GM19463 (cell line): Measurements from ENCODE around the gene F2.
"Not testable (repeated sequence)": the region's sequence is repeated elsewhere in the genome, so short reads cannot be mapped to it uniquely, and the experiment has no call there.

Source experiments
- ATAC-seq: cut with Tn5 transposase; IDR thresholded peaks from one replicate; pipeline ENCODE4 v1.9.1; 2021; ENCODE audit warnings: mild to moderate bottlenecking, moderate library complexity; ENCODE audit not compliant: unreplicated experiment

Gene F2

DNA sequence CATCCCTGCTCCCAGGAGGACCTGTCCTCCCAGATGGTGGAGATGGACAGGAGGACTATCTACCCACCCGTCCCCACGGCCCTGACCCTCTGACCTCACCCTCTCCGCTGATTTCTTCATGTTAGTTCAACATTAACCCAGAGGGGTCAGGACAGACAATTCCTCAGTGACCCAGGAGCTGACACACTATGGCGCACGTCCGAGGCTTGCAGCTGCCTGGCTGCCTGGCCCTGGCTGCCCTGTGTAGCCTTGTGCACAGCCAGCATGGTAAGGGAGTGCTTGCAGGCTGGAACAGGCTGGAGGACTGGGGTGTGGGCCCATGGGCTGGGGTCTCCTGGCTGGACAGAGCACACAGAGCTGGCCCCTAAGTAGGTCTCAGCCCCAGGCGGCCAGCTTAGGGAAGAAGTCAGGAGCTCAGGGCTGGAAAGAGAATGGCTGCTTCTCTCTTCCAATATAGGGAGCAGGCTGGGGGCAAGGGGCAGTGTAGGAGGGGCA is at the start of gene F2:
F2 (plus strand) TSS at position 166 of the 495 bp plus-strand sequence; CDS start at position 189, 23 bp downstream.
- no peak for ATAC-seq

DNA sequence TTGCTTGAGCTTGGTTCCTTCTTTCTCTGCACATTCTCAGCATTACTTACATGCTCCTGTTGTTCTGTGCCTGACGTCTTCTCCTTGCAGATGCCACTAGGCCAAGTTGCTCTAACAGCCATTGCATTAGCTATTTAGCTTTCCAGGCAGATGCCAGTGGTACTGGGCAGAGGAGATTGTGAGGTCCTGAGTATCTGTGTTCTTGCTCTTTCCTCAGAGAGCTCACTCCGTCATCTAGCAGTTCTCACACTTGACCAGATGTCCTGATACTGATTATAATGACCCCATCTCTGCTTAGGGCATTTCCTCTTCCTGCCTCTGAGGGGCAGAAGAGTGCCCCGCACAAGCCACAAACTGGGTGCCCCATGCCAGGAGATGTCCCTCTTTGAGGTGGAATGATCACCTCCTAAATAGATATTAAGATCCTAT is 49.3 kb upstream of the F2 start:
- ATAC-seq: no peak

DNA sequence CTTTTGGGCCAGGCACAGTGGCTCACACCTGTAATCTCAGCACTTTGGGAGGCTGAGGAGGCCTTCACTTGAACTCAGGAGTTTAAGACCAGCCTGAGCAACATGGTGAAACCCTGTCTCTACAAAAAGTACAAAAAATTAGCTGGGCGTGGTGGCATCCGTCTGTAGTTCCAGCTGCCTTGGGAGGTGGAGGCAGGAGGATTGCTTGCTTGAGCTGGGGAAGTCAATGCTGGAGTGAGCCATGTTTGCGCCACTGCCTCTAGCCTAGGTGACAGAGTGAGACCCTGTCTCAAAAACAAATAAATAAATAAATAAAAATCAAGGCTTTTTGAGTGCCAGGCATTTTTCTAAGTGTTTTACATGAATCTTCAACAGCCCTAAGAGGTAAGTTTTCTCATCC is 48.5 kb upstream of the F2 start:
- not testable (repeated sequence) for ATAC-seq

DNA sequence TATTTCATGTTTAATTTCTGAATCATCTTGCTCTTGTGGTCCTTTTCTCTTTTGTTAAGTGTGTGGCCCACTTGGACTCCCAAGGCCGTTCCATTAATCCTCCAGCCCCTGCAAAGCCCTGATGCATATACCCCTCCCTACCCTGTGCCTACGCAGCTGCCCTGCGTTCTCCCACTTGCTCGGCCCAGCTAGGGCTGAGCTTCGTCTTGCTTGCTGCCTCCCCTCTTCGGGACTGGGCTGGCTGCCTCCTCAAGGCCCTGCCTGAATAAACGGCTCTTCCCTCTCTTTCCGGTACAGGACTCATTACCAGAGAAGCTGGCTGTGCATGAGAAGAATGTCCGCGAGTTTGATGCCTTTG is 47.1 kb upstream of the F2 start:
- ATAC-seq: no peak

DNA sequence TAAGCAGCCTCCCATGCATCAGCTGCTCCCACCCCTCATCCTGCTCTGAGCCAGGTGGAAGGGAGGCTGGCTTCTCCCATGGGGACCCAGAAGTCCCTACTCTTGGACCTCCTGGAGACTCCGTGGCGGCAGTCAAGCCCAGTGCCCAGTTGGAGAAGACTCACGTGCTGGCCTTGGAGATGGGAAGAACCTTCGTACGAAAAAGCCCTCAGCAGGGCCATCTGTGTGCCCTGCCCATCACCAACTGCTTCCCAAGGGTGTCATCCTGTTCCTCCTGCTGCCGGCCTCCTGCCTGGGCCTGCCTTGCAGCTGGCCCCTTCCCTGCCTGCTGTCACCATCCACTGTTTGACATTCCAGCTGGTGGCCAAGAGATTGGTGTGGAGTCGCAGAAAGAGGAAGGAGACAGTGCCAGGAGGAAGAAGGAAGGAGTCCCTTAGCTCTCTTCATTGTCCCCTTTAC is 46.6 kb upstream of the F2 start:
- ATAC-seq: no peak

DNA sequence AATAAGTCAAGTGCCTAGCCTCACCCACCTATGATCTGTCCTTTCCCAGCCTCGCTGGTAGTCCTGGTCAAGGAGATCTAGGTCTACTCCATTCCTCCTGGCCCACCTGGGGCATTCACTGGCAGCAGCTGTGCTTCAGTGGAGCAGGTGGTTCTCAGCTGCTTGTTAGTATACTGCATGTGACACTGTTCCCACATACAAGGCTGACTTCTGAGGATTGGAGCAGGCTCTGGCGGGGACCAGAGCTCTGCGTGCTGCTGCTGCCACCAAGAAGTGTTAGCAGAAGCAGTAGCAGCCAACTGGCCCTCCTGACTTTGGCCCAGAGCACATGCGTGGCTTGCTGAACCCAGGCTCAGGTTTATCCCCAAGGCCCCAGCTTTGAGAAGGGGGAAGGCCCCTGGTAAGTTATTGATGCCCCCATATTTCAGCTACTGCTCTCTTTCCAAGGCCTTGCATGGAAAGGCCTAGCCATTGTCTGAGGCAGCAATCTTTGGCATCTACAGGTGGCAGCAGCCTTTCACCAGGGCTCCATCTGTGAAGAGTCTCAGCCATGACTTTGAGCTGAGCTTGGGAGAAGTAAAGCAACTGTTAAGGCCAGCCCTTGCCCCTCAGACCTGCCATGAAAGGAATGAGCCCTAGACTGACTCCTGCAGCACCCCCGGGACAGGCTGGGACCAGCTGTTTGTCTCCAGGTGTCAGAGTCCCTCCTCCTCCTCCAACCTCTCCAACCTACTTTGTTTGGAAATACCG is 45.1 kb upstream of the F2 start:
- no peak for ATAC-seq

DNA sequence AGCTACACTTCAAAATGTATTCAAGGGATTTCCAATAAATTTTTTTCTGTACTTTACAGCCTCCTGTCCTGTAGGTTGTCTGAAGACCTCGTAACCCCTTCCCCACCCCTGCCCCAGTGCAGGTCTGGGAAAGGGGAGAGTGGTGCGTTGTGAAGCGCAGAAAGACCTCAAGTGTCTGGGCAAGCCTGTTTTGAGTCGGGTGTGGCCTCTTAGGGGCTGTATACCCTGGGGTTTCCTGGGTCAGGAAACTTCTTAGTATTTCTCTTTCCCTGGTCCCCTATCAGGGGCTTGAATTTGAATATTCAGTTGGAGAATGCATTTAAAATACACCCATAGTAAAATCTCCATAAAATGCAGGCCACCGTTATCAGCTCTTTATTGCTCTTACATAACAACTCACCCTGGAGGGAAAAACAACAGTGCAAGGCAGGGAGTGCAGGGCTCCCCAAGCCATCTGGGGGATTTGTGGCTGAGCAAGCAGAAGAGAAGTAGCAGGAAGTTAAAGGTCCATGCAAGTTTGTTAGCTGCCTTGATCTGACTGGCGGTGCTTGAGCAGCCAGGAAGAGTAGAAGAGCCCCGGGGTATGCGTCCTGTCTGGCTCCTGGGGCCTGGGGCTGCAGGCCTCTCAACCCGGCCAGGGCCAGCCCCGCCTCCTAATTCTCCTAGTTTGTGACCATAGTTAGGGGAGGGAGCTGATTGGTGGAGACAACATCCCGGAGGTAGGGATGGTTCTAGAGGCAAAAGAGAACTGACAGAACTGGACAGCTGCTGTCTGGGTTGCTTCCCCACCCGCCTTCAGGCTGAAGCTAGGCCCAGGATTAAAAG is 44.3 kb upstream of the F2 start:
- no peak for ATAC-seq

DNA sequence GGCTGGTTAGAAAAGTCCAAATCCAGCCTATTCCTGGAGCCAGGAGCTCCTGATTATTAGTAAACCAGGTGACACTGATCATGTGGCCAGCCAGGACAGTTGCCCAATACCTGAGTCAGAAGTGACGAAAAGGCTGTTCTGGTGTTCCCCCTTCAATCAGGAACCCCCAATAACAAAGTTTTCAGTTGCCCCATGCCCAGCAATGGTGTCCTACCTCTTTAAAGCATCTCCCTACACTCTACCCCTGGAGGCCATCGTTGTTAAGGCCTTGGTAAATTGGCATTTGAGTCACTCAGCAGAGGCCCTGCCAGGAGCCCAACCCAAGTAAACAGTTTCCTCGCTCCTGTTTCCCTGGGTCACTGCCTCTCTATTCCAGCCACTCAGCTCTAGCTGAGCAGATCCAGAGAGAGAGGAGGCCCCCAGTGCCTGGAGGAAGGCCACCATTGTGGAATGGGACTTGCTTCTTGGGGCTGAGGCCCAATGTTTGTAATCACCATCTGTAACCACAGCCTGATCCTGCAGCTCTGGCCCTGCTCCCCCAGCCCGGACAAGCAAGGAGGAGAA is 43.6 kb upstream of the F2 start:
- ATAC-seq: no peak

DNA sequence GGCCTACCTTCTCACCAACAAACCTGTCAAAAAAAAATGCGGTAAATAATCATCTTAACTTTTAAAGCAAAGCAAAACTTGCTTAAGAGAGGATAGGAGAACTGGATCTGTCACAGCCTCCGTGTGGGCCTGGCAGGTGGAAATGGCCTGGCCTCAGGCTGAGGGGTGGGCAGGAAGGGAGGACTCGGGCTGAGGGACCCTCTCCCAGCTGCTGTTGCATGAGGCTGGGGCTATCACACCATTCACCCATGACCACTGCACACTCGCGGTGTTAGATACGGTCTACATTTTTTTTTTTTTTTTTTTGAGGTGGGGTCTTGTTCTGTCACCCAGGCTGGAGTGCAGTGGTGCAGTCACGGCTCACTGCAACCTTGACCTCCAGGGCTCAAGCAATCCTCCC is 43.1 kb upstream of the F2 start:
- ATAC-seq: no peak

DNA sequence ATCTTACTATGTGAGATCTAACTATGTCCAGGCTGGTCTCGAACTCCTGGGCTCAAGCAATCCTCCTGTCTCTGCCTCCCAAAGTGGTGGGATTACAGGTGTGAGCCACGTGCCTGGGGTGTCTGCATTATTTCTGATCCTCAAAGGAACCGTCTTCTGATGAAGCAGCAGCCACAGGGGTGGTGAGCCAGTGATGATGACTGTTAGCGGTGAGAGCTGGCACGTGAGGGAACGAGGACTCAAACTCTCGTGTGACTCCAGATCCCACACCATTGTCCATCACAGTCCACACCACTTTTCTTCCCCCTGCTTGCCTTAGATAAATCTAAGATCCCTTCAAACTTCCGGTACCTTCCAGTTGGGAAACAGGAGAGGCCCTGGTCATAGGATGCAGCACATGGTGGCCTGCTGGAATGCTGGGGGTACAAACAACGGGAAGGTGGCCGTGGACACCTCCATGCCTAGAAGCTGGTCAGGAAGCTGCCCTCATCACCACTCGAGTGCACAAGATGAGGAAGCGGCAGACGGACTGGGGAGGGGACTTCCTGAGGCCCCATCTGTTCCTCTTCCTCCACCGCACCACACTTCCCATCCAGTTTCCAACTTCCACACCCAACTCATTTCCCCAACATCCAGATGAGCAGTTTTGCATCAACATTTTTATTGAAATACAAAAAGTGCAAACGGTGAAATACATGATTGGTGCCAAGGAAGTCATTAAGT is 42.4 kb upstream of the F2 start:
- ATAC-seq: no peak

DNA sequence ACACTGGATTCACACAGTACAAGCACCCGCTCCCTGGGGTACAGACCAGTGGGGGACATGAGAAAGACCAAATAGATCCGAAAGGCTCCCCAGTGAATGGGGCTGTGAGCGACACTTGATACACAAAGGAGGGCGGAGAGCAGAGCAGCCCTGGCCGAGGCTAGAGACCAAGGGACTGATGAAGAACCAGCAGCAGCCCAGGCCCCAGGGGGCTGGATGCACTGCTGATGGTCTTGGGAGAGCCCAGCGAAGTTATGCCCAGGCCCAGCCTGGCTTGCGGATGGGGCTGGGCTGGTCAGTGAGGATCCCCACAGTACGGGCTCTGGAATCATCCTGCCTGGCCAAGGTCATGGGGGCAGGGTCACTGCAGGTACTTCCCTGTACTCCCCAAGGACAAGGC is 41.8 kb upstream of the F2 start:
- ATAC-seq: no peak

DNA sequence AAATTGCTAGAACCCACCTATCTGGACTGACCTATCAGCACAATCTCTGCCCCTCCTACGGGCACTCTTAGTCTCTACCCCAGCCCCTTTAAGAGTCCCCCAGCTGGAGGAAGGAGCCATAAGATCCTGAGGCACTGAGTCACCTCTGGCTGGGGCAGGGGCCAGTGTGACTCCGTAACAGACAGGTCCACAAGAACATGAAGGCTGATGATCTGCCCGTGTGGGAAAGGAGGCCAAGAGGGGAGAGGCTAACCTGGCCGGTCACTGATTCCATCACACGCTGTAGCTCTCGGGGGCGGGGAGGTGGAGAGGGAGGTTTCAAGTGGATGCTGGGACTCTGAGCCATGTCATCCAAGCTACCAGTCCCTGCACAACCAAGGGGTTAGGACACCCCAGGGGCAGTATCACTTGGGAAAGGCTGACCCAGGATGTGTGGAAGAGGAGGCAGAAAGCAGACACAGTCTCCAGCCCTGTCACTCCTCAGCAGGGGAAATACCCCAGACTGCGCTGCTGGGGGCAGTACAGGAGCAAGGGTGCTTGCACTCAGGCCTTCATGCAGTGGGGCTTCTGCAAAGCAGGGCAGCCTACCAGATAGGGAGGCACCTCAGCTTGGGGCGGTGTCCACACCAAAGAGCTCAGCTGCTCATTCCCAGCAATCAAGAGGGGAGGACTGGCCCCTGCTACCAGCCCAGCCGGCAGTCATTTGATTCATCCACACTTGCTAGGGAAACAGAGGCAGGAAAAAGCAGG is 40.8 kb upstream of the F2 start:
- no peak for ATAC-seq

DNA sequence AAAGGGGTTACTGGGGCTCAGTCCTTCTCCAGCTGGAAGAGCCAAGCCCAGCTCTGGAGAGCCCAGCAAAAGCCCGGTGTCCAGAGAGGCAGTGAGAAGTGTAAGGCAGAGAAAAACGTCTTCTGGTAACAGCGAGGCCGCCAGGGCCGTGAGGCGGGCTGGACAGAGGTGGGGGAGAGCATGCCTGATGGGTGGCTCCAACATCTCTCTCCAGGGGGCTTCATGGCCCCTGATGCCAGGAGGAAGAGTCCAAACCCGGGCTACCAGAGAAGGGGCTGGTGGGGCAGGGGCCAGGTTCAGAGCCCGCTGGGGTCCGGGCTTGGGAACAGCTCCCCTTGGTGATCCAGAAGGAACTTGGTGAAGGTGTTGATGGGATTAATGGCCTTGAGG is 40.3 kb upstream of the F2 start:
- no peak for ATAC-seq

DNA sequence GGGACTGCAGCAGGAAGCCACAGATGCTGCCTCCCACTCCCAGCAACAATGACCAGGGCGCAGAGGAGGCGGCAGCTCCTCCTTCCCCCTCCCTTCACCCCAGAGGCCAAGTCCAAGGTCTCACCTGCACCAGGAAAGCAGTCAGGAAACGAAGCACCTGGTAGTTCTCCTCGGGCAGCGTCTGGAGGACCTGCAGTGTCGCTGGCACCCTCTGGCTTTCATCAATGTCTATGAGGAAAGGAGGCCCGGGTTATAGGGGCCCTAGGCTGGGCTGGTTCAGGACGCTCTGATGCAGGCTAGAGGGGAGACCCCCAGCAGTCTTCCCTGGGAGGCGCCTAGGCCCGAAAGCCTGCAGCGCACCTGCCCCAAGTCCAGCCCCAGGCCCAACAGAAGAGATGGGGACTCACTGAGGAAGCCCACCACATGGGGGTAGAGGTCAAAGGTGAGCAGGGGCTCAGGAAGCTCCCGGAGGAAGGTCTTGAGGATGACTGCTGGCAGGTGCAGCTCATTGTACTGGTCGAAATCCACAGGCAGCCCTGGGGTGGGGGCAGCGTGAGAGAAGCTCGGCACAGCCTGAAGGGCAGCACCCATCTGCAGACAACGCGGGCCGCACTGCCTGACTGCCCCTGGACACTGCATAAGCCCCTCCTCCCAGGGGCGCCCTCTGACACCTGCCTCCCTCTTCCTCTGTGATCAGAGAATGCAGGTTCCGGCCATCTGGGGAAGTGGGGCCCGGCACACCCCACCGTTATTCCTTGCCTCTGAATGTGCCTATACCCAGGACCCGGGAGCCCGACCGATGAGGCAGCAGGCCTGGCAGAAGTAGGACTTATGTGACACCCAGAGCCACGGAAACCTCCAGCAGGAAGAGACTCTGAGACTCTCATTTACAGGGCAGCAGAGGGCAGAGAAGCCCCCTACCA is 39.5 kb upstream of the F2 start:
- ATAC-seq: no peak

DNA sequence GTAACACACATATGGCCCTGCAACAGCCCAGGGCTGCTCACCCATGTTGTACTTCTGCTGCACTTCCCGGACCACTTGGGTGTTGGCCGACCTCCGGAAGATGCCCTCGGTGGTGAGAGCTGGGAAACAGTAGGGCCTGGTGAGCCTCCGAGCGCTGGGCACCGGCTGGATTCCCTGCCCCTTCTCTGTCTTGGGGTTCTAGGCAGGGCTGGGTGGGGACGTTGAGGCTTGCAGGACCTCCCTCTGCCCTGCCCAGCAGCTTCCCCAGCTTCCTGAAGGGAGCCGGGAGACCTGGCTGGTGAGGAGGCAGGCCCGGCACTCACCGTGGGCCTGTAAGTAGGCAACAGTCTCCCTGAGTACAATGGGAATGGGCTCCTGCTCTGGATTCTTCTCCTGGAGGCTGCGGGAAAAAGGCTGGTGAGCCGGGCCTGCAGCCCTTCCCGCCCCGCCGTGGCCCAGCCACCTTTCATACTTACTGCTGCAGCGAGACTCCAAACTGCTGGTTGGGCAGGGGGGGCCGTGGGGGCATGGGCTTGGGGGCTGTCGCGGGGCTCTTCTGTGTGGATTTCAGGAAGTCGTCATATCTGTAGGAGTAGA is 38.8 kb upstream of the F2 start:
- no peak for ATAC-seq

DNA sequence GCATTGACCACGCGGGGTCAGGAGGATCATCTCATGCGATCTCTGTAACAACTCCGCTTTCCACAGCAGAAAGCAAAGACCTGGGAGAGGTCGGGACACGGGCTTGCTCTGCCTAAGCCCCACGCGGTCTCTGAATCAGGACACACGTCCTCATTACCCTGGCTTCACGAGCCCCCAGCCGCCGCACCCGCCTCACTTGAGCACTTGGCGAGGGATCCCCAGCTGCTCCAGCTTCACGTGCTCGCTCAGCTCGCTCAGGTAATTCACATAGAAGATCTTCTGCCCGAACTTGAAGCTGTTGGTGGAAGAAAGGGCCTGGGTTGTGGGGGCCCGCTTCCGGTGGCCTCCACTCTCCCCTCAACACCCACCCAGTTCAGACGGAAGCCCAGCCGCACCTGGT is 38.2 kb upstream of the F2 start:
- no peak for ATAC-seq

DNA sequence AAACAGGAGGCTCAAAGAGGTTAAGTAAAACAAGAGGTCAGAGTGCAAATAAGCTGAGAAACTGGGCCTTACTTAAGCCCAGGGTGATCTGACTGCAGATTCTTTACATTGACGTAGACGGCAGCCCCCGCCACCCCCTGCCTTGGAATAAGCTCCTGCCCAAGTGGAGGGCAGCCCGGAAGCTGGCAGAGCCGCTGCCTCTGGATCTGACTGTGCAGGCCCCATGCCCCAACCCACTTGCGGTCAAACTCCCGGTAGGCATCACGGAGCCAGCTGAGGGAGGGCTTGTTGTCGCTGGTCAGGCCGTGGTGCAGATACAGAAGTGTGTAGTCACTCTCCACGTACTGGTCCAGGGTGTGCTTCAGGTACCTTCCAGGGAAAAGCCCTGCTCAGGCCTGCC is 37.2 kb upstream of the F2 start:
- ATAC-seq: no peak

DNA sequence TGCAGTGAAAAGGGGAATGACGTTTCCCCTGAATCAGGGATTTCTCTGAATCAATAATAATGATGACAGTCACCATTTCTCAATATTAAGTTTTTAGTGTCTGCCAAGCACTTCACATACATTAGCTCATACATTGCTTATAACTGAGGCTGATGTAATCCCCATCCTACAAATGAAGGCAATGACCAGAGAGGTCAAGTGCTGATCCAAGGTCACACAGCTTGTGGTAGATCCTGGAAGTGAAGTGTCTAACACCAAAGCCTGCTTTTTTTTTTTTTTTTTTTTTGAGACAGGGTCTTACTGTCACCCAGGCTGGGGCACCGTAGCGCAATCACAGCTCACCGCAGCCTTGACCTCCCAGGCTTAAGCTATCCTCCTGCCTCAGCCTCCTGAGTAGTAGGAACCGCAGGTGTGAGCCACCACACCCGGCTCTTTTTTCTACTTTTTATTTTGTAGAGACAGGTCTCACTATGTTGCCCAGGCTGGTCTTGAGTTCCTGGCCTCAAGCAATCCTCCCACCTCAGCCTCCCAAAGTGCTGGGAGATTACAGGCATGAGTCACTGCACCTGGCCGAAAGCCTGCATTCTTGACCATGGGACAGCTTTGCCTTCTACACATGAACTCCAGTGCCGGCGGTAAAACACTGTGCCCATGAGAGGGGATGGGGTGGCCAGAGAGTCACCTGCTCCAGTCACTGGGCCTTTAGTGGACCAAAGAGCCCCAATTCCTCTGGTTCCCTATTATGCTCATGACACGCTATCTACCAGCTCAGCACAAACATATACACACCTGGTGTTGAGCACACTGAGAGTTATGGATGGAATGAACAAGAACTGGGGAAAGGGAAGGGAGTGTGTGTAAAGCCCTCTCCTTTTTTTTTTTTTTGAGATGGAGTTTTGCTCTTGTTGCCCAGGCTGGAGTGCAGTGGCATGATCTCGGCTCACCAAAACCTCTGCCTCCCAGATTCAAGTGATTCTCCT is 36.0 kb upstream of the F2 start:
- ATAC-seq: no peak
